ENCODE results near the gene LTB. TPM values are rescaled to one million over a fixed set of nuclear protein-coding genes. Genes with fewer than 3 reads are reported as not detected.

Gene LTB
- total and polyA plus RNA-seq, 4 donors: 0.67 to 5.3 (median 1.5) TPM

DNA sequence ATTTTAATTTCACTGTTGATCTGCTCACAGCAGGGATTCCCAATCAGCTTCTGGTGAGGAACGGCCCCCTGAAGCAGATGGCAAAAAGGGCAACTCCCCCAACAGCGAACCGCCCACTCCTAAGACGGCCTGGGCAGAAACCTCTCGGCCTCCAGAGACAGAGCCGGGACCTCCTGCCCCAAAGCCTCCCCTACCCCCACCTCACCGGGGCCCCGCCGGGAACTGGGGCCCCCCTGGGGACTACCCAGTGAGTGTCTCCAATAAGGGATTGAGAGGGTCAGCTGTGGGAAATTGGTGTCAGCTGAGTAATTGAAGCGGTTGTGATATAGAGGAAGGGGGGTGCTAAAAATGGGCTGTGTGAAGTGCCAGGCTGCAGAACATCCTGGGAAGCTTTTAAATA lies 44.7 kb upstream of the LTB start:
- TF ChIP-seq YY1 (IDR thresholded peaks at IDR 0.05): no peak
- no peak for TF ChIP-seq JUND (IDR thresholded peaks at IDR 0.05)
- TF ChIP-seq TAF1 (conservative IDR thresholded peaks at IDR 0.05): no peak
- TF ChIP-seq, protein P1, sequence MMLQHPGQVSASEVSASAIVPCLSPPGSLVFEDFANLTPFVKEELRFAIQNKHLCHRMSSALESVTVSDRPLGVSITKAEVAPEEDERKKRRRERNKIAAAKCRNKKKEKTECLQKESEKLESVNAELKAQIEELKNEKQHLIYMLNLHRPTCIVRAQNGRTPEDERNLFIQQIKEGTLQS (IDR thresholded peaks at IDR 0.05): no peak
- TF ChIP-seq RAD21 (IDR thresholded peaks at IDR 0.05): no peak
- no peak for TF ChIP-seq RXRA (IDR thresholded peaks at IDR 0.05)
- TF ChIP-seq, protein P2, sequence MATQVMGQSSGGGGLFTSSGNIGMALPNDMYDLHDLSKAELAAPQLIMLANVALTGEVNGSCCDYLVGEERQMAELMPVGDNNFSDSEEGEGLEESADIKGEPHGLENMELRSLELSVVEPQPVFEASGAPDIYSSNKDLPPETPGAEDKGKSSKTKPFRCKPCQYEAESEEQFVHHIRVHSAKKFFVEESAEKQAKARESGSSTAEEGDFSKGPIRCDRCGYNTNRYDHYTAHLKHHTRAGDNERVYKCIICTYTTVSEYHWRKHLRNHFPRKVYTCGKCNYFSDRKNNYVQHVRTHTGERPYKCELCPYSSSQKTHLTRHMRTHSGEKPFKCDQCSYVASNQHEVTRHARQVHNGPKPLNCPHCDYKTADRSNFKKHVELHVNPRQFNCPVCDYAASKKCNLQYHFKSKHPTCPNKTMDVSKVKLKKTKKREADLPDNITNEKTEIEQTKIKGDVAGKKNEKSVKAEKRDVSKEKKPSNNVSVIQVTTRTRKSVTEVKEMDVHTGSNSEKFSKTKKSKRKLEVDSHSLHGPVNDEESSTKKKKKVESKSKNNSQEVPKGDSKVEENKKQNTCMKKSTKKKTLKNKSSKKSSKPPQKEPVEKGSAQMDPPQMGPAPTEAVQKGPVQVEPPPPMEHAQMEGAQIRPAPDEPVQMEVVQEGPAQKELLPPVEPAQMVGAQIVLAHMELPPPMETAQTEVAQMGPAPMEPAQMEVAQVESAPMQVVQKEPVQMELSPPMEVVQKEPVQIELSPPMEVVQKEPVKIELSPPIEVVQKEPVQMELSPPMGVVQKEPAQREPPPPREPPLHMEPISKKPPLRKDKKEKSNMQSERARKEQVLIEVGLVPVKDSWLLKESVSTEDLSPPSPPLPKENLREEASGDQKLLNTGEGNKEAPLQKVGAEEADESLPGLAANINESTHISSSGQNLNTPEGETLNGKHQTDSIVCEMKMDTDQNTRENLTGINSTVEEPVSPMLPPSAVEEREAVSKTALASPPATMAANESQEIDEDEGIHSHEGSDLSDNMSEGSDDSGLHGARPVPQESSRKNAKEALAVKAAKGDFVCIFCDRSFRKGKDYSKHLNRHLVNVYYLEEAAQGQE (IDR thresholded peaks at IDR 0.05): no peak
- no peak for TF ChIP-seq NR2F2 (IDR thresholded peaks at IDR 0.05)
- no peak for TF ChIP-seq HNF4A (conservative IDR thresholded peaks at IDR 0.05)
- TF ChIP-seq, protein P3, sequence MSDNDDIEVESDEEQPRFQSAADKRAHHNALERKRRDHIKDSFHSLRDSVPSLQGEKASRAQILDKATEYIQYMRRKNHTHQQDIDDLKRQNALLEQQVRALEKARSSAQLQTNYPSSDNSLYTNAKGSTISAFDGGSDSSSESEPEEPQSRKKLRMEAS (IDR thresholded peaks at IDR 0.05): no peak
- TF ChIP-seq FOXA2 (IDR thresholded peaks at IDR 0.05): no peak
- TF ChIP-seq SP1 (IDR thresholded peaks at IDR 0.05): no peak
- TF ChIP-seq FOXA1 (IDR thresholded peaks at IDR 0.05): no peak
- TF ChIP-seq EGR1 (IDR thresholded peaks at IDR 0.05; ENCODE audit: low read depth in 2 of 2): no peak
- TF ChIP-seq, protein P4, sequence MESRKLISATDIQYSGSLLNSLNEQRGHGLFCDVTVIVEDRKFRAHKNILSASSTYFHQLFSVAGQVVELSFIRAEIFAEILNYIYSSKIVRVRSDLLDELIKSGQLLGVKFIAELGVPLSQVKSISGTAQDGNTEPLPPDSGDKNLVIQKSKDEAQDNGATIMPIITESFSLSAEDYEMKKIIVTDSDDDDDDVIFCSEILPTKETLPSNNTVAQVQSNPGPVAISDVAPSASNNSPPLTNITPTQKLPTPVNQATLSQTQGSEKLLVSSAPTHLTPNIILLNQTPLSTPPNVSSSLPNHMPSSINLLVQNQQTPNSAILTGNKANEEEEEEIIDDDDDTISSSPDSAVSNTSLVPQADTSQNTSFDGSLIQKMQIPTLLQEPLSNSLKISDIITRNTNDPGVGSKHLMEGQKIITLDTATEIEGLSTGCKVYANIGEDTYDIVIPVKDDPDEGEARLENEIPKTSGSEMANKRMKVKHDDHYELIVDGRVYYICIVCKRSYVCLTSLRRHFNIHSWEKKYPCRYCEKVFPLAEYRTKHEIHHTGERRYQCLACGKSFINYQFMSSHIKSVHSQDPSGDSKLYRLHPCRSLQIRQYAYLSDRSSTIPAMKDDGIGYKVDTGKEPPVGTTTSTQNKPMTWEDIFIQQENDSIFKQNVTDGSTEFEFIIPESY (IDR thresholded peaks at IDR 0.05): no peak
- no peaks in the 10 kb centered on the region for H3K9me3 ChIP-seq (ENCODE audit: control insufficient read depth in 4 of 4, low read length in 3 of 4)
- no peak overlapping the region for H3K4me3 ChIP-seq (ENCODE audit: low read depth in 1 of 3, low read length in 3 of 3)
- DNase-seq (ENCODE audit: low spot score): no peak
- peaks cover 2 to 4% (median 4%) of the 10 kb centered on the region in 4 donors for H3K4me1 ChIP-seq (ENCODE audit: control insufficient read depth in 4 of 4, insufficient read depth in 4 of 4, low read length in 3 of 4)
- 95% methylated on average over 10 of the region's 10 CpGs for WGBS
- no peak overlapping the region for H3K27ac ChIP-seq (ENCODE audit: low read depth in 1 of 2, low read length in 2 of 2)
- no peaks in the 10 kb centered on the region for H3K27me3 ChIP-seq (ENCODE audit: control insufficient read depth in 4 of 4, insufficient read depth in 4 of 4, low read length in 3 of 4)
- H3K9ac ChIP-seq (ENCODE audit: low read depth in 1 of 2, low read length in 2 of 2): no peak overlapping the region
- peaks cover 36 to 79% (median 69%) of the 10 kb centered on the region in 4 donors for H3K36me3 ChIP-seq (ENCODE audit: control insufficient read depth in 4 of 4, insufficient read depth in 3 of 4, low read depth in 1 of 4, low read length in 3 of 4)

DNA sequence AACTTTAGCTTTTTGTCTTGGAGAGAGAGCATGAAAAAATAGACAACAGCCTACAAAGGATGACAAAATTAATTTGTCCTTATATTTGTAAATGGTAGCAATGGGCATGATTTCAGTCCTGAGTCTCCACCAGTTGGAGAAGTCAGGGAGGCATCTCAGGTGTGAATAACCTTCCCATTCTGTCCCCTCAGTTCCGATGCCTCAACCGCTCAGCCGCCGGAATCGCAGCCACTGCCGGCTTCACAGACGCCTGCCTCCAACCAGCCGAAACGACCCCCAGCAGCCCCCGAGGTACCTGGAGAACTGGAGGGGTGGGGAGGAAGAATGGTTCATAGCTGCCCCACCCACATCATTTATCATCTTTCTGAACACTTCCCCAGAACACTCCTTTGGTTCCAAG lies 41.8 kb upstream of the LTB start:
- no peaks in the 10 kb centered on the region for H3K27me3 ChIP-seq (ENCODE audit: control insufficient read depth in 4 of 4, insufficient read depth in 4 of 4, low read length in 3 of 4)
- TF ChIP-seq RAD21 (IDR thresholded peaks at IDR 0.05) (no peak), JUND (IDR thresholded peaks at IDR 0.05) (no peak), YY1 (IDR thresholded peaks at IDR 0.05) (no peak), FOXA2 (IDR thresholded peaks at IDR 0.05) (no peak), FOXA1 (IDR thresholded peaks at IDR 0.05) (no peak)
- TF ChIP-seq, protein P5, sequence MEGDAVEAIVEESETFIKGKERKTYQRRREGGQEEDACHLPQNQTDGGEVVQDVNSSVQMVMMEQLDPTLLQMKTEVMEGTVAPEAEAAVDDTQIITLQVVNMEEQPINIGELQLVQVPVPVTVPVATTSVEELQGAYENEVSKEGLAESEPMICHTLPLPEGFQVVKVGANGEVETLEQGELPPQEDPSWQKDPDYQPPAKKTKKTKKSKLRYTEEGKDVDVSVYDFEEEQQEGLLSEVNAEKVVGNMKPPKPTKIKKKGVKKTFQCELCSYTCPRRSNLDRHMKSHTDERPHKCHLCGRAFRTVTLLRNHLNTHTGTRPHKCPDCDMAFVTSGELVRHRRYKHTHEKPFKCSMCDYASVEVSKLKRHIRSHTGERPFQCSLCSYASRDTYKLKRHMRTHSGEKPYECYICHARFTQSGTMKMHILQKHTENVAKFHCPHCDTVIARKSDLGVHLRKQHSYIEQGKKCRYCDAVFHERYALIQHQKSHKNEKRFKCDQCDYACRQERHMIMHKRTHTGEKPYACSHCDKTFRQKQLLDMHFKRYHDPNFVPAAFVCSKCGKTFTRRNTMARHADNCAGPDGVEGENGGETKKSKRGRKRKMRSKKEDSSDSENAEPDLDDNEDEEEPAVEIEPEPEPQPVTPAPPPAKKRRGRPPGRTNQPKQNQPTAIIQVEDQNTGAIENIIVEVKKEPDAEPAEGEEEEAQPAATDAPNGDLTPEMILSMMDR (IDR thresholded peaks at IDR 0.05; ENCODE audit: low read depth, low read length, missing input control): no peak
- TF ChIP-seq, protein P4 (IDR thresholded peaks at IDR 0.05): no peak
- peaks cover 4 to 14% (median 7%) of the 10 kb centered on the region in 4 donors for H3K4me1 ChIP-seq (ENCODE audit: control insufficient read depth in 4 of 4, insufficient read depth in 4 of 4, low read length in 3 of 4)
- H3K36me3 ChIP-seq (ENCODE audit: control insufficient read depth in 4 of 4, insufficient read depth in 3 of 4, low read depth in 1 of 4, low read length in 3 of 4): peaks cover 21 to 56% (median 52%) of the 10 kb centered on the region in 4 donors
- H3K4me3 ChIP-seq (ENCODE audit: low read depth in 1 of 3, low read length in 3 of 3): no peak overlapping the region
- WGBS: 96% methylated on average over 10 of the region's 10 CpGs
- H3K9me3 ChIP-seq (ENCODE audit: control insufficient read depth in 4 of 4, low read length in 3 of 4): no peaks in the 10 kb centered on the region
- no peak overlapping the region for H3K27ac ChIP-seq (ENCODE audit: low read depth in 1 of 2, low read length in 2 of 2)
- H3K9ac ChIP-seq (ENCODE audit: low read depth in 1 of 2, low read length in 2 of 2): no peak overlapping the region
- DNase-seq (ENCODE audit: low spot score): no peak

All from liver (tissue), 9 donors.